GM19035 (cell line): ENCODE measurements around the gene VPS18.
A peak's percentile ranks its signal among the peaks of the same experiment; 100 is the strongest.

Source experiments
- ATAC-seq: cut with Tn5 transposase; IDR thresholded peaks from one replicate; pipeline ENCODE4 v1.9.1; 2021; ENCODE audit not compliant: unreplicated experiment

Gene VPS18

GRCh38 chr15:40870716-40871115 lies 23.5 kb upstream of the VPS18 start:
- no peak for ATAC-seq

GRCh38 chr15:40871749-40872617 lies 22.3 kb upstream of the VPS18 start:
- peak; percentile 51 for ATAC-seq

GRCh38 chr15:40872791-40873693 lies 21.2 kb upstream of the VPS18 start:
- no peak for ATAC-seq

- ATAC-seq = peak; percentile 62
Measured at GRCh38 chr15:40873694-40874561, 20.3 kb upstream of the VPS18 start, which contains the start of gene RHOV. Gene RHOV (minus strand): TSS chr15:40874234. CDS start chr15:40874139, 95 bp downstream.

- ATAC-seq = no peak
Measured at GRCh38 chr15:40875991-40876730, 18.1 kb upstream of the VPS18 start.

- no peak for ATAC-seq
Measured at GRCh38 chr15:40877694-40878093, 16.6 kb upstream of the VPS18 start.

- ATAC-seq = peak; percentile 51
Measured at GRCh38 chr15:40878785-40879184, 15.5 kb upstream of the VPS18 start.

- no peak for ATAC-seq
Measured at GRCh38 chr15:40879609-40880008, 14.6 kb upstream of the VPS18 start.

- no peak for ATAC-seq
Measured at GRCh38 chr15:40881351-40881750, 12.9 kb upstream of the VPS18 start.

- ATAC-seq = no peak
Measured at GRCh38 chr15:40886586-40886985, 7.7 kb upstream of the VPS18 start.

- ATAC-seq = no peak
Measured at GRCh38 chr15:40889112-40889511, 5.1 kb upstream of the VPS18 start.

GRCh38 chr15:40891138-40891537 lies 3.1 kb upstream of the VPS18 start:
- no peak for ATAC-seq

GRCh38 chr15:40891810-40892446 lies 2.3 kb upstream of the VPS18 start:
- ATAC-seq = peak; percentile 29

GRCh38 chr15:40892447-40893012 lies 1.7 kb upstream of the VPS18 start:
- ATAC-seq = no peak

GRCh38 chr15:40893019-40893670 lies 1.1 kb upstream of the VPS18 start:
- no peak for ATAC-seq

GRCh38 chr15:40894681-40895448 lies 615 bp downstream of the VPS18 start:
- peak; percentile 40 for ATAC-seq

- ATAC-seq = no peak
Measured at GRCh38 chr15:40899536-40900207, 5.4 kb downstream of the VPS18 start.
